Anterior cingulate cortex (tissue), 58 donors: ENCODE measurements around the gene TMA7.
"Not testable (repeated sequence)": the region's sequence is repeated elsewhere in the genome, so short reads cannot be mapped to it uniquely, and the experiment has no call there.

Source experiments
- DNase-seq, 58 donors: peaks; one replicate each; lab custom pipeline; 2025; lab: John Stamatoyannopoulos, UW

TMA7 gene

GRCh38 chr3:48482822-48483221 lies 42.8 kb downstream of the TMA7 start:
- DNase-seq, result not testable (repeated sequence)

- DNase-seq, result no peak
Observed at GRCh38 chr3:48486952-48487351, 46.9 kb downstream of the TMA7 start.

GRCh38 chr3:48492461-48493202 lies 52.6 kb downstream of the TMA7 start:
- DNase-seq, result no peak

- DNase-seq, result no peak
Observed at GRCh38 chr3:48493203-48493501, 53.1 kb downstream of the TMA7 start.
